Gastroesophageal sphincter (tissue), 4 donors: ENCODE results near the gene DDX17. TPM values are rescaled to one million over a fixed set of nuclear protein-coding genes. Genes with fewer than 3 reads are reported as not detected.

Source experiments
- ATAC-seq: fragments of 150-250 bp; one replicate; pipeline ENCODE4 v1.9.1; 2016; ENCODE audit warnings: mild to moderate bottlenecking, moderate library complexity
- H3K27ac ChIP-seq, 4 donors: fragments of 200-600 bp; sonication (generic) in 3 of 4; 1 replicate in 3 of 4; 2 replicates in 1 of 4; pipeline ENCODE4 v1.5.1; 2016 to 2019
- H3K27me3 ChIP-seq: fragments of 200-600 bp; sonication (generic); one replicate; pipeline ENCODE4 v1.5.1; 2019
- H3K36me3 ChIP-seq, 2 donors: fragments of 200-600 bp; sonication (generic); one replicate each; pipeline ENCODE4 v1.5.1; 2019; ENCODE audit warnings: control low read depth in 1 of 2
- H3K4me1 ChIP-seq, 3 donors: fragments of 200-600 bp; sonication (generic); 1 replicate in 2 of 3; 2 replicates in 1 of 3; pipeline ENCODE4 v1.5.1; 2016 to 2019; ENCODE audit warnings: control low read depth in 2 of 3
- H3K4me3 ChIP-seq, 2 donors: fragments of 200-600 bp; sonication (generic); one replicate each; pipeline ENCODE4 v1.5.1; 2019; ENCODE audit warnings: mild to moderate bottlenecking in 1 of 2, moderate library complexity in 1 of 2
- H3K9me3 ChIP-seq, 3 donors: fragments of 200-600 bp; sonication (generic); one replicate each; pipeline ENCODE4 v1.5.1; 2017 to 2019; ENCODE audit warnings: control low read depth in 2 of 3
- EP300 ChIP-seq: sonication (generic); formaldehyde crosslinking; IDR thresholded peaks from one replicate; pipeline ENCODE4 v1.6.1; 2017; ENCODE audit warnings: antibody characterized with exemption, mild to moderate bottlenecking
- POLR2A ChIP-seq, 2 donors: fragments of 450-650 bp; IDR thresholded peaks; one replicate each; pipeline ENCODE4 v1.6.1; 2017; ENCODE audit warnings: antibody characterized with exemption in 2 of 2, mild to moderate bottlenecking in 2 of 2, moderate library complexity in 1 of 2
- POLR2AphosphoS5 ChIP-seq: sonication (generic); formaldehyde crosslinking; IDR thresholded peaks from one replicate; pipeline ENCODE4 v1.6.1; 2017; ENCODE audit warnings: antibody characterized with exemption
- WGBS, 2 donors: methylation state at CpG; one replicate each; pipeline ENCODE4 v1.1.5; 2018; ENCODE audit warnings: low coverage in 1 of 2; 5-methylcytosine and 5-hydroxymethylcytosine counted together
- total RNA-seq, 4 donors: library from RNA; depleted of rRNA; stranded (reverse); fragments of >200 nt; gene quantifications; one replicate each; pipeline ENCODE4 v1.1.0, GENCODE V29; 2016
- TF ChIP-seq, protein P1 (sequence below), 4 experiments: fragments of 200-600 bp in 2 of 4; fragments of 450-650 bp in 2 of 4; sonication (generic) in 1 of 4; IDR thresholded peaks; one replicate each; pipeline ENCODE4 v1.5.1; 2017 to 2019; ENCODE audit warnings: antibody characterized with exemption in 4 of 4, mild to moderate bottlenecking in 2 of 4, moderate library complexity in 2 of 4

DDX17 gene
- total RNA-seq, 4 donors from 2014 or later: 323 to 610 (median 490) TPM

DNA sequence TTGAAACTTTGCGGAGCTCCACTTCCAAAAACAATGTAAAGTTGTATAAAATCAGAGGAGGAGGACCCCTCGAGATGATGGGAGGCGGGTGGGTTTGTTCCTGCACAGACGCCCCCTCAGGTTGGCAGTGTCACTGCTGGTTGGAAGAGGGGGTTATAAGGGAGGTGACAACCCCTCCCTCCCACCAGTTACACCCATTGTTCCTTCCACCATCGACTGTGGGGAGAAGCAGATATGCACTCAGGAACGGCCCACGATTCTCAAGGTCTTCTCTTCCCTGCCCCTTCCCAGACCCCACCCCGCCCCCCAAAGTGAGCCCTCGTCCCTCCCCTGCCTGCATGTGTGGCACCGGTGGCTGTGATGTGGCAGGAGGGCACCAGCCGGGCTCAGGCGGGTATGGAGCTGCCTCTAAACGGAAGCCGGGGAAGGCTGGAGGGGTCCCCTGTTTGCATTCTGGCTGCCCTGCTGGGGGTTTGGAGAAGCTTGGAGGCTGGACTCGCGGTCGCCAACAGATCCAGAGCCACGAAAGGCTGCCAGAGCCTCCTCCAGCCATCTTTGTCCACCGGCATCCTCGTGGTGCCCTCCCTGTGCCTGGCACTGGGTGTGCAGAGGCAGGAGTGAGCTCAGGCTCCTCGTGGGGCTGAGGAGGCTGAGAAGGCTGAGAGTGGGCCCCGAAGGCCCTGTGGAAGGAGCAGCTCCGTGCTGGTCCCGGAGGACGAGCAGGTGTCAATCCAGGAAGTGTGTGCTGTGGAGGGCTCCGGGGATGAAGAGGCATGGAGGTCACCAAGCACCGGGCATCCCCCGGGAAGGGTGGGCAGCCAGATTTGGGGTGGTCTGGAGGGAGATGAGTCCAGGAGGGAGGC lies 37.4 kb downstream of the DDX17 start:
- Histone ChIP-seq H3K27me3 (peaks cover 13% of the 10 kb centered on the region), H3K4me3 (peak overlapping the region; percentile 51 to 66), H3K36me3 (no peaks in the 10 kb centered on the region), H3K4me1 (peaks cover 0 to 25% (median 10%) of the 10 kb centered on the region in 3 donors), H3K27ac (peak overlapping the region in 2 of 4 donors; percentile 60 to 77), H3K9me3 (no peaks in the 10 kb centered on the region)
- ATAC-seq: no peak
- TF ChIP-seq POLR2AphosphoS5: no peak
- TF ChIP-seq, protein P1, sequence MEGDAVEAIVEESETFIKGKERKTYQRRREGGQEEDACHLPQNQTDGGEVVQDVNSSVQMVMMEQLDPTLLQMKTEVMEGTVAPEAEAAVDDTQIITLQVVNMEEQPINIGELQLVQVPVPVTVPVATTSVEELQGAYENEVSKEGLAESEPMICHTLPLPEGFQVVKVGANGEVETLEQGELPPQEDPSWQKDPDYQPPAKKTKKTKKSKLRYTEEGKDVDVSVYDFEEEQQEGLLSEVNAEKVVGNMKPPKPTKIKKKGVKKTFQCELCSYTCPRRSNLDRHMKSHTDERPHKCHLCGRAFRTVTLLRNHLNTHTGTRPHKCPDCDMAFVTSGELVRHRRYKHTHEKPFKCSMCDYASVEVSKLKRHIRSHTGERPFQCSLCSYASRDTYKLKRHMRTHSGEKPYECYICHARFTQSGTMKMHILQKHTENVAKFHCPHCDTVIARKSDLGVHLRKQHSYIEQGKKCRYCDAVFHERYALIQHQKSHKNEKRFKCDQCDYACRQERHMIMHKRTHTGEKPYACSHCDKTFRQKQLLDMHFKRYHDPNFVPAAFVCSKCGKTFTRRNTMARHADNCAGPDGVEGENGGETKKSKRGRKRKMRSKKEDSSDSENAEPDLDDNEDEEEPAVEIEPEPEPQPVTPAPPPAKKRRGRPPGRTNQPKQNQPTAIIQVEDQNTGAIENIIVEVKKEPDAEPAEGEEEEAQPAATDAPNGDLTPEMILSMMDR (IDR thresholded peaks at IDR 0.05): no peak
- TF ChIP-seq EP300: no peak
- TF ChIP-seq POLR2A (IDR thresholded peaks at IDR 0.05): no peak
- WGBS, 2 donors: 20 to 42% methylated on average over 1 to 2 of the region's 28 CpGs

DNA sequence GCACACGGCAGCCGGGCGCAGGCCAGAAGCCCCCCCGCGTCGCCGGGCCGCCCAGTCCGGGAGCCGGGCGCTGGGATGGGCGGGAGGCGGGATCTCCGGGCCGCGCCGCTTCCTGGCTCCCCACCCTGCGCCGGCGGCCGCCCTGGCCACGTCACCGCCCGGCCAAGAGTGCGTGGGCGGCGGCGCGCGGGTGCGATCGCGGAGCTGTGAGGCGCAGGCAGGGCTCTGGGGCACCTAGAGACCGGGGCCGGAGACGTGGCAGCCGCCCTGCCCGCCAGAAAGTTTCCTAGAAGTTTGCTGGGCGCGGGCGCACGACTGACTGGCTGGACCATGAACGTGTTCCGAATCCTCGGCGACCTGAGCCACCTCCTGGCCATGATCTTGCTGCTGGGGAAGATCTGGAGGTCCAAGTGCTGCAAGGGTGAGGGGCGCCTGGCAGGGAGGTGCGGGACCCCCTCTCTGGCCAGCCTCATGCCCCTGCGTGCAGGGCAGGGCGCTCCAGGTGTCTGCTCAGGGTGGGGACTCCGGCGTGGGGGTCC lies 38.1 kb downstream of the DDX17 start, which contains the start of gene KDELR3:
Gene KDELR3, plus strand, starts transcription at position 193 of the 539 bp plus-strand sequence. Its CDS starts 138 bp downstream, at position 331.
- H3K9me3 ChIP-seq: no peaks in the 10 kb centered on the region
- WGBS, 2 donors: 0% methylated on average over 2 of the region's 53 CpGs; no CpG with 5 or more reads in 1 of the 2 donors
- H3K4me3 ChIP-seq: peak within 1 kb of the TSS; percentile 51 to 66
- no peak for TF ChIP-seq POLR2A (IDR thresholded peaks at IDR 0.05)
- no peak for TF ChIP-seq POLR2AphosphoS5
- no peak for TF ChIP-seq EP300
- TF ChIP-seq, protein P1 (IDR thresholded peaks at IDR 0.05): no peak
- ATAC-seq: peak; percentile 94
- H3K36me3 ChIP-seq: no peaks in the 10 kb centered on the region
- peaks cover 13% of the 10 kb centered on the region for H3K27me3 ChIP-seq
- peak within 1 kb of the TSS in 3 of 4 donors; percentile 46 to 77 (median 60) for H3K27ac ChIP-seq
- peaks cover 0 to 31% (median 10%) of the 10 kb centered on the region in 3 donors for H3K4me1 ChIP-seq

DNA sequence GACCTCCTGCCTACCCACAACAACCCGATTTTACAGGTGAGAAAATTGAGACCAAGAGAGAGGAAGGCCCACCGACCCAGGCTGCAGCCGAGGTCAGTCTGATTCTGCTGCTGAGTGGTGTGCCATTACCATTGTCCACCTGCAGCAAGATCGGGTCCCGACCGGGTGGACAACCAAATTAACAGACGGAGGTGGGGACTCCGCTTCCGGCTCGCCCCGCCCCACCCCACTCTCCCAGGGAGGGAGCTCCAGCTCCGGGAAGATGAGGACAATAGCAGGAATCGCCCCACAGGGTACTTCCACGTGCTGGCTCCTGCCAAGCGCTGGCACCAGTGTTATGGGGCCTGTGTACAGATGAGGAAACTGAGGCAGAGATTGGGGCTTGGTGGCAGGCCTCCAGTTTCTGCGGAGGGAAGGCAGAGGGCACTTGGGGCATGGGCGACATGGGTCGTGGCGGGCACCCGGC lies 38.6 kb downstream of the DDX17 start:
- TF ChIP-seq EP300 (no peak), POLR2A (IDR thresholded peaks at IDR 0.05) (no peak), POLR2AphosphoS5 (no peak)
- TF ChIP-seq, protein P1 (IDR thresholded peaks at IDR 0.05): no peak
- H3K4me1 ChIP-seq: peaks cover 0 to 31% (median 10%) of the 10 kb centered on the region in 3 donors
- peak overlapping the region; percentile 51 to 66 for H3K4me3 ChIP-seq
- H3K27ac ChIP-seq: peak overlapping the region in 3 of 4 donors; percentile 46 to 77 (median 60)
- H3K36me3 ChIP-seq: no peaks in the 10 kb centered on the region
- H3K9me3 ChIP-seq: no peaks in the 10 kb centered on the region
- peaks cover 13% of the 10 kb centered on the region for H3K27me3 ChIP-seq
- peak; percentile 47 for ATAC-seq
- 0% methylated on average over 3 of the region's 20 CpGs; no CpG with 5 or more reads in 1 of the 2 donors for WGBS, 2 donors

DNA sequence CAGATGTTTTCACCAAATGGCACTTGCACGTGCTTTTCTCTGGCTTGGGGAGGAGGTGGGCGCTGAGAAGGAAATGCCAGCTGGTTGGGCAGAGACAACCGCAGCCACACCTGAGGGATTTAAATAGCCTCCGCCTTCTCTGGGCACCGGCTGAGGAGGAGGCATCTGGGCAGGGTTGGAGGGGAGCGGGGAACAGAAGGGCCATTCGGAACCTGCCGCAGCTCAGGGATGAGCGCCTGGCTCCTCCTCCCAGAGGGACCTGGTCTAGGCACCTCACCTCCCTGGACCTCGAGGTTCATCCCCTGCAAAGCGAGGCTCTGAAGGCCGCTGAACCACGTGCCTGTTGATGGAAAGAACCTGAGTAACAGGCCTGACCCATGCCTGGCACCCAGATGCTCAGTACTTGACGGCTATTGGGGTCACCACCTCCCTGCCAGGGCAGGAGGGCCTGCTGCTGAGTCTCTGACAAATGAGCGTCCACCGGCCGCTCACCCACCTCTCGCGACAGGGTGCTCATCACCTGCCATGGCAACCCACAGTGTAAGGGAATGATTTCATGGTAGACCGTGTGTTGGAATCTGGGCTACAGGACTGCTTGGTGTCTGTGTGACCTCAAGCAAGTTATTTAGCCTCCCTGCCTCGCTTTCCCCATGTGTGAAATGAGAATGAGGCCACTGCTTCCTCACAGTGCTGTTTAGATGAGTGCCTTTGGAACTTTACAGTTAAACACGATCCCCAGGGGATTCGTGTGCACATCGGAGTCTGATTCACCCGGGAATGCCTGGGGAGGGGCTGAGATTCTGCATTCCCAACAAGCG lies 40.2 kb downstream of the DDX17 start:
- WGBS, 2 donors: 20 to 70% methylated on average over 1 to 10 of the region's 26 CpGs
- Histone ChIP-seq H3K36me3 (no peaks in the 10 kb centered on the region), H3K9me3 (no peaks in the 10 kb centered on the region), H3K27ac (no peak overlapping the region), H3K4me3 (no peak overlapping the region), H3K4me1 (peaks cover 0 to 43% (median 19%) of the 10 kb centered on the region in 3 donors), H3K27me3 (peaks cover 13% of the 10 kb centered on the region)
- TF ChIP-seq POLR2AphosphoS5: no peak
- TF ChIP-seq POLR2A (IDR thresholded peaks at IDR 0.05): no peak
- TF ChIP-seq, protein P1 (IDR thresholded peaks at IDR 0.05): no peak
- no peak for TF ChIP-seq EP300
- no peak for ATAC-seq
